Cardiac muscle cell (in vitro differentiated cells and primary cell): ENCODE measurements around the gene SDF4. TPM values are rescaled to one million over a fixed set of nuclear protein-coding genes. Genes with fewer than 3 reads are reported as not detected.

Source experiments
- DNase-seq, 2 donors: peaks; one replicate each; pipeline versions ENCODE4 v3.0.0 to v3.0.0-alpha.2; 2010 to 2017; ENCODE audit warnings: low read depth in 1 of 2, low spot score in 1 of 2
- H3K27ac ChIP-seq: fragments of 200-600 bp; sonication (generic); 2 replicates; pipeline ENCODE4 v1.5.1; 2016
- H3K27me3 ChIP-seq: fragments of 200-600 bp; sonication (generic); 2 replicates; pipeline ENCODE4 v1.6.0; 2016; ENCODE audit warnings: control low read depth
- H3K36me3 ChIP-seq: fragments of 200-600 bp; sonication (generic); 2 replicates; pipeline ENCODE4 v1.5.1; 2016; ENCODE audit warnings: control low read depth
- H3K4me1 ChIP-seq: fragments of 200-600 bp; sonication (generic); 2 replicates; pipeline ENCODE4 v1.8.1; 2017; ENCODE audit warnings: low read depth, mild to moderate bottlenecking, mixed run types
- H3K4me3 ChIP-seq: fragments of 200-600 bp; sonication (generic); 2 replicates; pipeline ENCODE4 v1.5.1; 2016; ENCODE audit warnings: mild to moderate bottlenecking
- H3K9me3 ChIP-seq: fragments of 200-600 bp; sonication (generic); 2 replicates; pipeline ENCODE4 v1.5.1; 2017; ENCODE audit warnings: low read depth, mild to moderate bottlenecking, control low read depth
- polyA plus RNA-seq: library from polyadenylated mRNA; unstranded; fragments of >200 nt; fragmentation: Nextera tagmentation; extraction: Ambion mirVana; gene quantifications from 2 replicates; pipeline ENCODE4 v1.2.1, GENCODE V29; 2016
- total RNA-seq: library from RNA; depleted of rRNA; stranded (reverse); fragments of >200 nt; gene quantifications from 2 replicates; pipeline ENCODE4 v1.2.3, GENCODE V29; 2016
- TF ChIP-seq, protein P1 (sequence below): IDR thresholded peaks from 2 replicates; pipeline ENCODE4 v1.5.1; 2012; ENCODE audit warnings: low read depth, mild to moderate bottlenecking, low read length

The SDF4 gene
- total and polyA plus RNA-seq, 2 experiments from 2014 or later: 148 to 180 TPM

- Histone ChIP-seq H3K36me3 (no peaks in the 10 kb centered on the region), H3K9me3 (no peaks in the 10 kb centered on the region), H3K27me3 (peaks cover 30% of the 10 kb centered on the region), H3K4me3 (no peak overlapping the region), H3K4me1 (no peaks in the 10 kb centered on the region), H3K27ac (no peak overlapping the region)
- no peak for DNase-seq
- TF ChIP-seq, protein P1, sequence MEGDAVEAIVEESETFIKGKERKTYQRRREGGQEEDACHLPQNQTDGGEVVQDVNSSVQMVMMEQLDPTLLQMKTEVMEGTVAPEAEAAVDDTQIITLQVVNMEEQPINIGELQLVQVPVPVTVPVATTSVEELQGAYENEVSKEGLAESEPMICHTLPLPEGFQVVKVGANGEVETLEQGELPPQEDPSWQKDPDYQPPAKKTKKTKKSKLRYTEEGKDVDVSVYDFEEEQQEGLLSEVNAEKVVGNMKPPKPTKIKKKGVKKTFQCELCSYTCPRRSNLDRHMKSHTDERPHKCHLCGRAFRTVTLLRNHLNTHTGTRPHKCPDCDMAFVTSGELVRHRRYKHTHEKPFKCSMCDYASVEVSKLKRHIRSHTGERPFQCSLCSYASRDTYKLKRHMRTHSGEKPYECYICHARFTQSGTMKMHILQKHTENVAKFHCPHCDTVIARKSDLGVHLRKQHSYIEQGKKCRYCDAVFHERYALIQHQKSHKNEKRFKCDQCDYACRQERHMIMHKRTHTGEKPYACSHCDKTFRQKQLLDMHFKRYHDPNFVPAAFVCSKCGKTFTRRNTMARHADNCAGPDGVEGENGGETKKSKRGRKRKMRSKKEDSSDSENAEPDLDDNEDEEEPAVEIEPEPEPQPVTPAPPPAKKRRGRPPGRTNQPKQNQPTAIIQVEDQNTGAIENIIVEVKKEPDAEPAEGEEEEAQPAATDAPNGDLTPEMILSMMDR: no peak
Measured at GRCh38 chr1:1169429-1170214, 62.2 kb downstream of the SDF4 start.

DNA sequence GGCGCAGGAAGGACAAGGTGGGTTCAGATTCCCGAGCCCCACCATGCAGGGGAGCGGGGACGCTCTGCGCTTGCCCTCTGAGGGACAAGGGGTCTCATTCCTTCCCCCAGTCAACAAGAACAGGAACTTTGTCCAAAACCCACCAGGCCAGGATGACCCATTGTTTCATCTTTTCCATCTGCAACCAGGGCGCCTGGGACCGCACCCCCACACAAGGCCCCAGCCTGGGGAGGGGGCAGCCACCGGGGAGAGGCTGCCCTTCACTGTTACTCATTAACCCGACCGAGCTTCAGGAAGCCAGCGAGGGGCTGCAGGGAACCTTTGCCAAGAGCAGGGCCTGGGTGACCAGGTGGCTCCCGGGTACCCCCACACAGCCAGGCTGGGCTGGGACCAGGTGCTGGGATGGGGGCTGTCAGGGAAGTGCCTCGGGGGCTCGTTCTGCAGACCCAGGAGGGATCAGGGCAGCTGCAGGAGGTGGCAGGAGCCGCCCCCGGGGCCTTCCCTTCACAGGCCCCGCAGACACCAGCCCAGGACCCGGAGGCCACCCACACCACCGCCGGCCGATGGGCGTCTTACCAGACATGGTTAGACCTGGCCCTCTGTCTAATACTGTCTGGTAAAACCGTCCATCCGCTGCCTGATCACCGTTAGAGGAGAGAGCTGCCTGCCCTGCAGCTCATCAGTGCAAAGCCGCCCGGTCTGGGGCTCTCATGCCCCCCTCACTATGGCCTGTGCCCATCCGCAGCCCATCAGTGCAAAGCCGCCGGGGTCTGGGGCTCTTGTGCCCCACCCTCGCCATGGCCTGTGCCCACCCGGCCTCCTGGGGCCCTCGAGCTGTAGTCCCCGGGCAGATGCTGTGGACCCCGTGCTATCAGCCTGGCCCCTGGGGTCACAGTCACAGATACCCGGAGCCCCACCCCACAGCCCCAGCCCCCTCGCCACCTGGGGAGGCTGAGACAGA lies 63.1 kb downstream of the SDF4 start:
- Histone ChIP-seq H3K9me3 (no peaks in the 10 kb centered on the region), H3K4me1 (no peaks in the 10 kb centered on the region), H3K27me3 (peaks cover 25% of the 10 kb centered on the region), H3K4me3 (no peak overlapping the region), H3K36me3 (no peaks in the 10 kb centered on the region), H3K27ac (no peak overlapping the region)
- no peak for DNase-seq
- TF ChIP-seq, protein P1: no peak

DNA sequence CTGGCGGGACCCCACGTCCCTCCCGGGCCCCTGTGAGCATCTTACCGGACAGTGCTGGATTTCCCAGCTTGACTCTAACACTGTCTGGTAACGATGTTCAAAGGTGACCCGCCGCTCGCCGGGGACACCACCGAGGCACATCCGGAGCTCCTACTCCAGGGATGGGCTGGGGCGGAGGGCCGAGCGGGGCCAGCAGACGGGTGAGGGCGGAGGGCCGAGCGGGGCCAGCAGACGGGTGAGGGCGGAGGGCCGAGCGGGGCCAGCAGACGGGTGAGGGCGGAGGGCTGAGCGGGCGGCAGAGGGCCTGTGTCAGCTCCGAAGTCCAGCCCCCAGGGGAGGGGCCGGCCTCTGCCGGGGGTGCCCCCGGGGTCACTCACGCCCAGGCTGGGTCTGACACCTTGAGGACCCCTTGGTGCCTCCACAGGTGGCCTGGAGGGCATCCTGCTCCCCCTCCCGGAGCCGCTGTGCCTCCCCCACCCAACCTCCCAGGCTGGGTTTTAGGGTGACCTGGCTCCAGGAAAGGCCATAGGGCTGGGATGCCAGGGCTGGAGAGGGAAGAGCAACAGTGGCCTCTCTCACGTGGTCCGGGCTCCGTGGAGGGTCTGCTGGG lies 63.9 kb downstream of the SDF4 start:
- no peak overlapping the region for H3K27ac ChIP-seq
- H3K9me3 ChIP-seq: no peaks in the 10 kb centered on the region
- peaks cover 19% of the 10 kb centered on the region for H3K27me3 ChIP-seq
- TF ChIP-seq, protein P1: no peak
- no peaks in the 10 kb centered on the region for H3K4me1 ChIP-seq
- DNase-seq: no peak
- H3K4me3 ChIP-seq: no peak overlapping the region
- H3K36me3 ChIP-seq: no peaks in the 10 kb centered on the region

DNA sequence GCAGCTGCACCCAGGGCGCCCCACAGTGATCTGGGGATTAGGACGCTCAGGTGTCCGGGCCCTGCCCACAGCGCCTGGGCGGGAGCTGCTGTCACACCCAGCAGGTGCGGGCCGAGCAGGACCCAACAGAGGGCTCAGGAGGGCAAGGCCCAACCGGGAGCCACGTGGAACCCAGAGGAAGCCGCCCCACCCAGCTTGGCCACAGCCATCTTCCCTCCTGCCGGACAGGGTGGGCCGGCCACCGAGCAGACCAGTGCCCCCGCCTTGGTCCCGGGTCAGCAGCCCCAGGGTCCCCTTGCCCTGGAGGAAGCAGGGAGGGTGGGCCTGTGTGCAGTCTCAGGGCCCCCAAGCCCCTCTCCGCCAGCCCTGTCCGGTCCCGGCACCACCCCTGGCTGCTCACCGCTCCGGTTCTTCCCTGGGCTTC lies 64.4 kb downstream of the SDF4 start:
- peaks cover 17% of the 10 kb centered on the region for H3K27me3 ChIP-seq
- no peak overlapping the region for H3K27ac ChIP-seq
- no peaks in the 10 kb centered on the region for H3K9me3 ChIP-seq
- TF ChIP-seq, protein P1: no peak
- DNase-seq: no peak
- H3K36me3 ChIP-seq: no peaks in the 10 kb centered on the region
- H3K4me1 ChIP-seq: no peaks in the 10 kb centered on the region
- no peak overlapping the region for H3K4me3 ChIP-seq

Other genes starting within 250 kb of the SDF4 start
- gene PERM1, start 249.9 kb downstream of the SDF4 start, total RNA-seq: 0.49 and 1.0 TPM in 2 replicates
- 0.71 and 0.77 TPM in 2 replicates for gene PERM1, start 249.9 kb downstream of the SDF4 start, polyA plus RNA-seq
- gene HES4, start 231.9 kb downstream of the SDF4 start, total RNA-seq: 54.4 and 89.4 TPM in 2 replicates
- 45.7 and 83.6 TPM in 2 replicates for gene HES4, start 231.9 kb downstream of the SDF4 start, polyA plus RNA-seq
- gene ISG15, start 218.5 kb downstream of the SDF4 start, total RNA-seq: 73.4 and 111 TPM in 2 replicates
- 68.2 and 110 TPM in 2 replicates for gene ISG15, start 218.5 kb downstream of the SDF4 start, polyA plus RNA-seq
- gene AGRN, start 211.9 kb downstream of the SDF4 start, total RNA-seq: 95.5 and 154 TPM in 2 replicates
- gene AGRN, start 211.9 kb downstream of the SDF4 start, polyA plus RNA-seq: 23.5 and 30.6 TPM in 2 replicates
- gene RNF223, start 157.7 kb downstream of the SDF4 start, total RNA-seq: 0.33 and 1.7 TPM in 2 replicates
- gene RNF223, start 157.7 kb downstream of the SDF4 start, polyA plus RNA-seq: not detected in 2 replicates
- 21.8 and 36.2 TPM in 2 replicates for gene C1orf159, start 115.9 kb downstream of the SDF4 start, total RNA-seq
- 17.7 and 21.7 TPM in 2 replicates for gene C1orf159, start 115.9 kb downstream of the SDF4 start, polyA plus RNA-seq
- gene TTLL10, start 58.1 kb downstream of the SDF4 start, total RNA-seq: not detected in 2 replicates
- gene TTLL10, start 58.1 kb downstream of the SDF4 start, polyA plus RNA-seq: 0.31 TPM in 1 of 2 replicates, not detected in the other
- gene TNFRSF18, start 25.4 kb downstream of the SDF4 start, total RNA-seq: not detected in 2 replicates
- 0.39 and 0.74 TPM in 2 replicates for gene TNFRSF18, start 25.4 kb downstream of the SDF4 start, polyA plus RNA-seq
- 0.11 TPM in 1 of 2 replicates, not detected in the other for gene TNFRSF4, start 17.8 kb downstream of the SDF4 start, total RNA-seq
- gene TNFRSF4, start 17.8 kb downstream of the SDF4 start, polyA plus RNA-seq: 0.10 TPM in 1 of 2 replicates, not detected in the other
- 53.1 and 58.9 TPM in 2 replicates for gene B3GALT6, start 236 bp upstream of the SDF4 start, total RNA-seq
- 56.8 and 69.5 TPM in 2 replicates for gene B3GALT6, start 236 bp upstream of the SDF4 start, polyA plus RNA-seq
- 1.5 TPM in 1 of 2 replicates, not detected in the other for gene C1QTNF12, start 14.7 kb upstream of the SDF4 start, total RNA-seq
- gene C1QTNF12, start 14.7 kb upstream of the SDF4 start, polyA plus RNA-seq: not detected in 2 replicates
- gene UBE2J2, start 41.9 kb upstream of the SDF4 start, total RNA-seq: 64.2 and 70.5 TPM in 2 replicates
- gene UBE2J2, start 41.9 kb upstream of the SDF4 start, polyA plus RNA-seq: 87.3 and 93.1 TPM in 2 replicates
- 13.0 and 26.5 TPM in 2 replicates for gene SCNN1D, start 48.4 kb upstream of the SDF4 start, total RNA-seq
- gene SCNN1D, start 48.4 kb upstream of the SDF4 start, polyA plus RNA-seq: 7.5 and 11.0 TPM in 2 replicates
- 59.1 and 61.4 TPM in 2 replicates for gene ACAP3, start 75.9 kb upstream of the SDF4 start, total RNA-seq
- 45.7 and 63.6 TPM in 2 replicates for gene ACAP3, start 75.9 kb upstream of the SDF4 start, polyA plus RNA-seq
- gene PUSL1, start 76.6 kb upstream of the SDF4 start, total RNA-seq: 22.1 and 25.0 TPM in 2 replicates
- gene PUSL1, start 76.6 kb upstream of the SDF4 start, polyA plus RNA-seq: 17.4 and 18.7 TPM in 2 replicates
- gene INTS11, start 92.7 kb upstream of the SDF4 start, total RNA-seq: 100.0 and 124 TPM in 2 replicates
- 75.8 and 86.4 TPM in 2 replicates for gene INTS11, start 92.7 kb upstream of the SDF4 start, polyA plus RNA-seq
- 38.5 and 49.3 TPM in 2 replicates for gene CPTP, start 92.8 kb upstream of the SDF4 start, total RNA-seq
- 33.7 and 38.0 TPM in 2 replicates for gene CPTP, start 92.8 kb upstream of the SDF4 start, polyA plus RNA-seq
- 0.81 and 1.1 TPM in 2 replicates for gene TAS1R3, start 99.3 kb upstream of the SDF4 start, total RNA-seq
- 0.32 and 0.70 TPM in 2 replicates for gene TAS1R3, start 99.3 kb upstream of the SDF4 start, polyA plus RNA-seq
- 78.1 and 105 TPM in 2 replicates for gene DVL1, start 117.4 kb upstream of the SDF4 start, total RNA-seq
- gene DVL1, start 117.4 kb upstream of the SDF4 start, polyA plus RNA-seq: 29.1 and 49.2 TPM in 2 replicates
- gene MXRA8, start 126.6 kb upstream of the SDF4 start, total RNA-seq: 50.4 and 90.1 TPM in 2 replicates
- 42.2 and 58.8 TPM in 2 replicates for gene MXRA8, start 126.6 kb upstream of the SDF4 start, polyA plus RNA-seq
- 235 and 301 TPM in 2 replicates for gene AURKAIP1, start 143.2 kb upstream of the SDF4 start, total RNA-seq
- 252 and 305 TPM in 2 replicates for gene AURKAIP1, start 143.2 kb upstream of the SDF4 start, polyA plus RNA-seq
- 183 and 230 TPM in 2 replicates for gene CCNL2, start 167.3 kb upstream of the SDF4 start, total RNA-seq
- gene CCNL2, start 167.3 kb upstream of the SDF4 start, polyA plus RNA-seq: 283 and 301 TPM in 2 replicates
- 97.6 and 168 TPM in 2 replicates for gene MRPL20, start 175.3 kb upstream of the SDF4 start, total RNA-seq
- 204 and 255 TPM in 2 replicates for gene MRPL20, start 175.3 kb upstream of the SDF4 start, polyA plus RNA-seq
- 0.49 and 0.60 TPM in 2 replicates for gene ANKRD65, start 189.3 kb upstream of the SDF4 start, total RNA-seq
- gene ANKRD65, start 189.3 kb upstream of the SDF4 start, polyA plus RNA-seq: 0.32 and 2.0 TPM in 2 replicates
- gene VWA1, start 203.7 kb upstream of the SDF4 start, total RNA-seq: 31.5 and 40.4 TPM in 2 replicates
- gene VWA1, start 203.7 kb upstream of the SDF4 start, polyA plus RNA-seq: 31.5 and 48.1 TPM in 2 replicates
- gene ATAD3C, start 217.7 kb upstream of the SDF4 start, total RNA-seq: 0.21 and 0.28 TPM in 2 replicates
- 0.49 and 0.53 TPM in 2 replicates for gene ATAD3C, start 217.7 kb upstream of the SDF4 start, polyA plus RNA-seq
- 28.1 and 37.4 TPM in 2 replicates for gene ATAD3B, start 239.8 kb upstream of the SDF4 start, total RNA-seq
- gene ATAD3B, start 239.8 kb upstream of the SDF4 start, polyA plus RNA-seq: 25.8 and 30.2 TPM in 2 replicates